NCI-H2107 treated with DMSO at 0.1 percent for 48 hours (cell line): ENCODE results near the gene DLGAP4.

ENCODE experiments used
- DNase-seq: peaks from one replicate; lab custom pipeline; 2025; ENCODE audit not compliant: unreplicated experiment; lab: John Stamatoyannopoulos, UW

The DLGAP4 gene

GRCh38 chr20:36307412-36308325 lies 1.5 kb downstream of the DLGAP4 start:
- DNase-seq = no peak

- DNase-seq = no peak
Observed at GRCh38 chr20:36308353-36308752, 2.2 kb downstream of the DLGAP4 start.

DNA sequence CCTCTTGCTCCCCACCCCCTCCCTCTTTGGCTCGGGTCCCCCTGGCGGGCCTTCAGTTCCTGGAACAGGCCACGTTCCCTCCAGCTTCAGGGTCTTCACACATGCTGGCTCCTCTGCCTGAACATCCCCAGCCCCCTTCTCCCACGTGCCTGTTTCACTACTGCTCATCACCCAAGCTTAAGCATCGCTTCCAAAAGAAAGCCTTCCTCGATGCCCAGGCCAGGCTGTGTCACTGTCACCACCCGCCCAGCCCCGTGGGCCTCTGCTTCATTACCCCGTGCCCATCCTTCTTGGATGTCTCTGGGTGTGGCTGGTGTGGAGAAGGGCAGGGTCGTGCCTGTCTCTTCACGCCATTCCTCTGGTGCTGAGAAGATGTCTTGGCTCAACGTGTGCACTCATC lies 2.8 kb downstream of the DLGAP4 start:
- DNase-seq = no peak

- DNase-seq = no peak
Observed at GRCh38 chr20:36309643-36310042, 3.5 kb downstream of the DLGAP4 start.

- DNase-seq = no peak
Observed at GRCh38 chr20:36310215-36310981, 4.3 kb downstream of the DLGAP4 start.

GRCh38 chr20:36311141-36311853 lies 5.2 kb downstream of the DLGAP4 start:
- DNase-seq = no peak

DNA sequence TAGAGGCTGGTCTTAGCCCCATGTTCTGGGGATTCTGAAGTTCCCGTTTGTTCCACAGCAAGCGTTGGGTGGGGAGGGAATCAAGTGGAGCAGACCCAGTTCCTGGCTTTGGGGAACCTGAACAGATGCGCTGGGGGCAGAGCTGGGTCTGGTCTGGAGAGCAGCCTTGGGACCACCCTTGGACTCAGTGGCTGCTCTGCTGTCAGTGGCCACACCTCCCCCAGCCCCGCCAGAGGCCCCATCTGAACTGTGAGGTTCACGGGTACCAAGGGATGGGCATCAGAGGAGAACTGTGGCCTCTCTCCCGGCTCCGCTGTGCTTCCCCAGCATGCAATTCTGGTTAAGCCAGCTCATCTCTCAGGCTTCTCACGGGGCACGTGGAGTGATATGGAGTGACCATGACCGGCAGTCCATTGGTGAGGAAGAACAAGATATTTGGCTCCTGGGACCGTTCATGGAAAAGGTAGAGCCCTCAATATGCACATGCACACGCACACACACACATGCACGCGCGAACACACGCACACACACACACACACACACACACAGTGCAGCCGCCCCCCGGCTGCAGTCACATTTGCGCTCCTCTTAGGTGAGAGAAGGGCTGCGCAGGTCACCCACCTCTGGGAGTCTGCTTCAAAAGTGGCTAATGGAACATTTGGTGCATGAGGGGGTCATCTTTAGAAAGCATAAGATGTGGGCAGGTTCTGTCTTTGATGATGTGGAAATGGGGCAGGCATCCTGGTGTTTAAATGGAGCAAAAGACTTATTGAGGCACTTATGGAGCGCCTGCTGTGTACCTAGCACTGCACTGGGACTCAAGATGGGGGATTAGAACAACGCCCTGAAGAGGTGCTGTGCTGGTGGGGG lies 6.0 kb downstream of the DLGAP4 start:
- DNase-seq = no peak

DNA sequence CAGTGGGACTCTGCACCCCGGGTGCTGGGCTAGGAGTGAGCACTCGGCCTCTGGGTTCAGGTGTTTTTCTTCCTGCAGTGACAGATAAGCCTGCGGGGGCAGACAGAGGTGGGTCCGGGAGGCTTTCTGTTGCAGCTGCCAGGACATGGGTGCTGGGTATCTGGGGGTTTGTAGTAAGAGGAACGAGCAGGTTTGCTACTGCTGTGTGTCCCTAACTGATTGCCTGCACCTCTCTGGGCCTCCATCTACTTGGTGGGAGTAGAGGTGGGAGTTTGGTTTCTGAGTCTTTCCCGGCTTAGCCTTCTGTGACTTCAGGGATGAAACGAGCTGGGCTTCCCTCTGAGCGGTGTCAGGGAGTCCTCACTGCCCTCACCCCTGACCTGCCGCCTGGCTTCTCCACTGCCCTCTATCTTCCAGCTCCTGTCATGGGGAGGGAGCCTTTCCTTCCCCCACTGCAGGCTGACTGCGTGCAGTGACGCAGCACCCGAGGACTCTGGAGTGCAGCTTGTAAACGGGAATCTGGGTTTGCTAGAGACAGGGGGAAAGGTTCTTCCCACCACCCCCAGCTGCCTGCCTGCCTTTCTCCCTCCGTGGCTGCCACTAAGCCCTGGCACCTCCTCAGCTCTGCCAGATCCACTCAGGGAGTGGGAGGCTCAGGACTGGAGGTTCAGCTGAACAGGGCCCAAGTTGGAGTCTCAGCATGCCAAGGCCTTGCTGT lies 6.7 kb downstream of the DLGAP4 start:
- DNase-seq = no peak

GRCh38 chr20:36313476-36313875 lies 7.3 kb downstream of the DLGAP4 start:
- DNase-seq = no peak

DNA sequence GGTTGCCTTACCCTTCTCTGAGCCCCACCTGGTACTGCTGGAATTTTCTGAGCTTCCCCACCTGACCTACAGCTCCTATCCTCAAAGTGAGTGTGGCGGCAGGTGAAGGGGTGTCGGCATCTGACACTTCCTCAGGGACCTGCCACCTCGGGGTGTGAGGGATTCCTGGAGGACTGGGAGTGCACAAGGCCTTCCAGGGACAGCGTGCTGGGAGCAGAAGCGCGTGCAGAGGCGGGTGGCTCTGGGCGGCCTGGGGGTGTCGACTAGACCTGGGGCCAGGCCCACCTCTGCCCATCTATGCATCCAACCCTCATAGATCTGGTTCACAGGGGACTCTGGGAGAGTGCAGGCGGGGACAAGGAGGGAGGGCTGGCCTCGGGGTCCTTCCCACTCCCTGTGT lies 7.8 kb downstream of the DLGAP4 start:
- no peak for DNase-seq

DNA sequence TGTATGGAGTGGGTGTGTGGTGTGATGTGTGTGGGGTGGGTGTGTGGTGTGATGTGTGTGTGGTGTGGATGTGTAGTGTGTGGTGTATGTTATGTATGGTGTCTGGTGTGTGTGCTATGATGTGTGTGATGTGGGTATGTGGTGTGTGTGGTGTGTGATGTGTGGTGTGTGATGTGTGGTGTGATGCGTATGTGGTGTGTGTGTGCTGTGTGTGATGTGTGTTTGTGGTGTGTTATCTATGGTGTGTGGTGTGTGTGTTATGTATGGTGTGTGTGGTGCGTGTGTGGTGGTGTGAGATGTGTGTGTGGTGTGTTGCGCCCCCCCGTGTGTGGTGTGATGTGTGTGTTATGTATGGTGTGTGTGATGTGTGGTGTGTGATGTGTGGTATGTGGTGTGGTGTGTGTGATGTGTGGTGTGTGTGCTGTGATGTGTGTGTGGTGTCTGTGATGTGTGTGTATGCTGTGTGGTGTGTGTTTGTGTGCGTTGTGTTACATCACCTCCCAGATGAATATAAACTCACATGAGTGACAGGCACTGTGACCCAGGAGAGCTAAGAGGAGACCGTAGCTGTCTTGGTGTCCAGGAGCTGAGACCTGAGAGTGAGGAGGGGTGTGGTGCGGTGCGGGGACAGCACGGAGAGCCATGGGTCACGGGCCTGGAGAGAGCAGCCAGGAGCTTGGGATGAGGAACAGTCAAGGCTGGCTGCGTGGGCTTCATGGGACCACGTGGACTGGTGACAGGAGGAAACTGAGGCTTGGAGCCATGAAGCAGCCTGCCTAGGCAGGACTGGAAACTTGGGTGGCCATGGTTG lies 8.8 kb downstream of the DLGAP4 start:
- no peak for DNase-seq

GRCh38 chr20:36315545-36316351 lies 9.6 kb downstream of the DLGAP4 start:
- no peak for DNase-seq

GRCh38 chr20:36317675-36318074 lies 11.5 kb downstream of the DLGAP4 start:
- DNase-seq = no peak

DNA sequence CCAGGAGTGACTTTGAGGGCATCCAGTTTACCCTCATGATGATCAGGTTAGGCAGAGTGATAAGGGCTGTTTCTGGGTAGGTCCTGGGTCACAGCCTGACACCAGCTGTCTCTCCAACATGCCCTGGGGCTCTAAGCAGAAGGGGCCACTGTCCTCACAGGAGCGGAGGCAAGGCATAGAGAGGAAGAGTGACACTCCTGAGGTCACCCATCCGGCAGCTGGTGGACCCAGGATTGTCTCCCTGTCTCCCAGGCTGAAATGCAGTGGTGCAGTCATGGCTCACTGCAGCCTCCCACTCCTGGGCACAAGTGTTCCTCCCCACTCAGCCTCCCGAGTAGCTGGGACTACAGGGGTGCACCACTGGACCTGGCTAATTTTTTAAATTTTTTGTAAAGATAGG lies 12.0 kb downstream of the DLGAP4 start:
- no peak for DNase-seq

DNA sequence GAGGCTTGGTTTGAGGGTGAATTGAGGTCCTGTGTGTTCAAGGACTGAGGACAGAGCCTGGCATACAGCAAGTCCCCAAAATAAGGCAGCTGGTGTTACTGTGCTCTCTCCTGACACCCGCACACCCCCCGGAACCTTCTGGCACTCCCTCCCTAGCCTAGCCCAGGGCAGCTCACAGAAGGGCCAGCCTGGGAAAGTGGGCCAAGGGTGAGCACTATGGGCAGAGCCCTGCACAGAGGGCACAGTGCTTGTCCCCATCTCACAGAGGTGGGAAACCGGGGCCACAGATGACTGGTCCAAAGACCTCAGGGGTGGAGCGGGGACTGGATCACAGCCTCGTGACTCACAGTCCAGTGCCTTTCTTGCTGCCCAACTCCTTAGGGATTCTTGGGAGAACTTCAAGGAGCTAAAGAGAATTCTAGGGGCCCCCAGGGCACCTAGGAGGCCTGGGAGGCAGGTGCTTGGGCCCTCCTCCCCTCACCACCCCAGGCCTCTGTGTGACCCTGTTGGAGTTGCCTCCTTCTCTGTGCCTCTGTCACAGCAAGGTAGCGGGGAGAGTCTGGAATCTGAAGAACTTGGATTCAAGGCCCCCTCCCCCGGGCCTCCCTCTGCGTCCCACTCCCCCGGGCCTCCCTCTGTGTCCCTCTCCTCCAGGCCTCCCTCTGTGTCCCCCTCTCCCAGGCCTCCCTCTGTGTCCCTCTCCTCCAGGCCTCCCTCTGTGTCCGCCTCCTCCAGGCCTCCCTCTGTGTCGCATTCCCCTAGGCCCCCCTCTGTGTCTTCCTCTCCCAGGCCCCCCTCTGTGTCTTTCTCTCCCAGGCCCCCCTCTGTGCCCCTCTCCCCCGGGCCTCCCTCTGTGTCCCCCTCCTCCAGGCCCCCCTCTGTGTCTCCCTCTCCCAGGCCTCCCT lies 13.5 kb downstream of the DLGAP4 start:
- no peak for DNase-seq

DNA sequence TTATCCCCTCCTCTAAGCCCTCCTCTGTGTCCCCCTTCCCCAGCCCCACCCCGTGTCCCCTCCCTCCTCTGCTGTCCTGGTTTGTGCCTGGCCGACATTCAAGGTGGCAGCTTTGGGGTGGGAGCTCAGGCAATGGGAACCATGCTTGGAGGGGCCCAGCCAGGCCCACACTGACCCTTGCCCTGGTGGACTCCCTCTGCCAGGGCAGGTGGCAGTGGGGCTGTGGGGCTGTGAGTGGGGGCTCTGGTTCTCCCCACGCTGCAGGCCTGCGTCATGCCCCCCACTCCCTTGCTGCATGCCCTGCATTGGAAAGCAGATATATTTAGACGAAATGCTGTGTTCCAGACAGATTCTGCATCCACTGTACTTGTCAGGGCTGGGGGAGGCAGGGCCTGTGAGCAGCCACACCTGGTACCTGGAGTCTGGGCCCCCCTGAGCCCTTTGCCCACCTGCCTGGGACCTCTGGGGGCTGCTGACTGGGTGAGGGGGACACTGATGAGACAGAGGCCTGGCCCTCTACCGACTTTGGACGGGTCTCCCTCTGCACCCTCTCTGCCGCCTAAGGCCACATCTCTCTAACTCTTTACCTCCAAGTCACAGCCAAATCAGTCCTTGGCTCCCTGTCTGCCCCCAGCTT lies 14.2 kb downstream of the DLGAP4 start:
- no peak for DNase-seq
